Spleen (tissue), 11 donors: Measurements from ENCODE around the gene DHX34. TPM values are rescaled to one million over a fixed set of nuclear protein-coding genes. Genes with fewer than 3 reads are reported as not detected.

Source experiments
- DNase-seq: peaks from one replicate; pipeline ENCODE4 v3.0.0-alpha.2; 2020
- H3K27ac ChIP-seq, 8 donors: fragments of 200-600 bp; sonication (generic) in 7 of 8; 1 replicate in 4 of 8; 2 replicates in 4 of 8; pipeline versions ENCODE4 v1.5.0 to v1.8.0; 2016 to 2021; ENCODE audit warnings: inconsistent platforms in 4 of 8, mild to moderate bottlenecking in 4 of 8, moderate library complexity in 1 of 8
- H3K27me3 ChIP-seq, 7 donors: fragments of 200-600 bp; sonication (generic) in 6 of 7; replicated peaks in 1 of 7; 1 replicate in 4 of 7; 2 replicates in 3 of 7; pipeline versions ENCODE4 v1.5.0 to v1.8.0; 2016 to 2021; ENCODE audit warnings: inconsistent platforms in 3 of 7, mild to moderate bottlenecking in 1 of 7
- H3K36me3 ChIP-seq, 6 donors: fragments of 200-600 bp; sonication (generic) in 5 of 6; 1 replicate in 4 of 6; 2 replicates in 2 of 6; pipeline versions ENCODE4 v1.5.0 to v1.8.0; 2016 to 2021; ENCODE audit warnings: inconsistent platforms in 2 of 6
- H3K4me1 ChIP-seq, 6 donors: fragments of 200-600 bp; sonication (generic) in 5 of 6; 1 replicate in 3 of 6; 2 replicates in 3 of 6; pipeline versions ENCODE4 v1.5.0 to v1.8.0; 2016 to 2021; ENCODE audit warnings: inconsistent platforms in 3 of 6
- H3K4me3 ChIP-seq, 8 donors: fragments of 200-600 bp; sonication (generic) in 7 of 8; 1 replicate in 4 of 8; 2 replicates in 4 of 8; pipeline versions ENCODE4 v1.5.0 to v1.8.0; 2016 to 2021; ENCODE audit warnings: inconsistent platforms in 4 of 8, mild to moderate bottlenecking in 4 of 8, moderate library complexity in 2 of 8
- H3K9me3 ChIP-seq, 8 donors: fragments of 200-600 bp; sonication (generic) in 7 of 8; 1 replicate in 4 of 8; 2 replicates in 4 of 8; pipeline versions ENCODE4 v1.5.0 to v1.8.0; 2016 to 2021; ENCODE audit warnings: inconsistent platforms in 4 of 8
- POLR2A ChIP-seq, 3 donors: fragments of 450-650 bp; IDR thresholded peaks; one replicate each; pipeline ENCODE4 v1.5.1; 2017; ENCODE audit warnings: antibody characterized with exemption in 3 of 3, mild to moderate bottlenecking in 1 of 3
- POLR2AphosphoS5 ChIP-seq, 3 donors: sonication (generic); formaldehyde crosslinking; IDR thresholded peaks; one replicate each; pipeline ENCODE4 v1.5.1; 2017; ENCODE audit warnings: antibody characterized with exemption in 3 of 3
- WGBS, 5 donors: extraction: QIAGEN DNeasy Blood & Tissue Kit in 3 of 5; methylation state at CpG; one replicate each; pipeline versions ENCODE4 v1.1.5 to v1.1.7; 2013 to 2018; 5-methylcytosine and 5-hydroxymethylcytosine counted together
- intact Hi-C: fragments of 100-400 bp; cut with DNase I; formaldehyde crosslinking; loops from one replicate; pipeline ENCODE4 v1.15.0; 2023; ENCODE audit warnings: low total_unique reads
- polyA plus RNA-seq, 3 donors: library from polyadenylated mRNA; stranded (reverse); fragments of 200-250 nt; gene quantifications; one replicate each; pipeline ENCODE4 v1.2.1, GENCODE V29; 2013
- total RNA-seq, 7 donors: library from RNA; depleted of rRNA in 3 of 7; stranded (reverse); fragments of >200 nt in 3 of 7; fragmentation: NEBNext Ultra II Directional in 4 of 7; extraction: Animal tissue kit (Norgen Biotek cat#: 25700) in 4 of 7; gene quantifications; one replicate each; pipeline versions ENCODE4 v1.1.0 to v1.2.1, GENCODE V29; 2016 to 2021
- TF ChIP-seq, protein P1 (sequence below), 11 experiments: fragments of 200-600 bp in 7 of 11; fragments of 450-650 bp in 4 of 11; sonication (generic) in 4 of 11; IDR thresholded peaks in 8 of 11; conservative IDR thresholded peaks in 3 of 11; 1 replicate in 7 of 11; 2 replicates in 4 of 11; pipeline versions ENCODE4 v1.4.0 to v1.8.0; 2016 to 2021; ENCODE audit warnings: antibody characterized with exemption in 11 of 11, inconsistent platforms in 4 of 11, mild to moderate bottlenecking in 1 of 11
- donor health status: healthy with polysubstance abuse.
- donor health status: DM: no; HTN: no; CAD: no; lungs with moderate emphysema.
- donor health status: DM: no; HTN: no; CAD: no.
- donor health status: Bipolar disorder and iron deficiency.
- donor health status: healthy.
- donor health status: DM: no; HTN: no; CAD: no.
- donor health status: DM: yes; HTN: yes; CAD: no.

DHX34 gene
- total and polyA plus RNA-seq, 10 donors = 8.4 to 34.8 (median 22.5) TPM

DNA sequence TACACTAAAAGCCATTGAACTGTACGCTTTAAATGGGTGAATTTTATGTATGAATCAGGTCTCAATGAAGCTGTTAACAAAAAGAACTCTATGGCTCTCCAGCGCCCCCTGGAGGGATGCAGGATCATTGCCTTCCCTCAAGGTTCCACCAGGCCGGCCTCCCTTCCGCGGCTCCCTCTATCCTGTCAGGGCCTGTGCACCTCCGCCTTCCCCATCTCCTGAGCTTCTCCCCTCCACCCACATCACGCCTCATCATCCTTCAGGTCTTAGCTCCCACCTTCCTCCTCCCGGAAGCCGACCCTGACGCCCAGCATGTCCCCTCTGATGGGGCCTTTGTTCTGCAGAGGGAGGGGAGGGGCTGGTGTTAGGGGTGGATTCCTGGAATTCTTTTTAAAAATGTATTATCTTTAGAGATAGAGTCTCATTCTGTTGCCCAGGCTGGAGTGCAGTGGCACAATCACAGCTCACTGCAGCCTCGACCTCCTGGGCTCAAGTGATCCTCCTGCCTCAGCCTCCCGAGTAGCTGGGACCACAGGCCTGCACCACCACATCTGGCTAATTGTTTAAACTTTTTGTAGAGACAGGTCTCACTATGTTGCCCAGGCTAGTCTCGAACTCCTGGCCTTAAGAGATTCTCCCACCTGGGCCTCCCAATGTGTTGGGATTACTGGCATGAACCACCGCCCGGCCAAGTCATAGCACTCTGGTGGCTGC, 42.6 kb downstream of the DHX34 start:
- Histone ChIP-seq H3K9me3 (no peaks in the 10 kb centered on the region), H3K27ac (peak overlapping the region in 1 of 8 donors; percentile 91), H3K27me3 (peaks cover 0 to 5% (median 0%) of the 10 kb centered on the region in 7 donors), H3K4me1 (peaks cover 0 to 44% (median 9%) of the 10 kb centered on the region in 6 donors), H3K4me3 (no peak overlapping the region), H3K36me3 (no peaks in the 10 kb centered on the region)
- intact Hi-C loops = loop anchor here (5.0 kb wide), 1 partner anchor 94 kb away; no protein-coding TSS in a partner anchor
- peak; percentile 94 for DNase-seq
- peak in 2 of 3 donors; percentile 18 to 21 for TF ChIP-seq POLR2AphosphoS5 (IDR thresholded peaks at IDR 0.05)
- TF ChIP-seq, protein P1, sequence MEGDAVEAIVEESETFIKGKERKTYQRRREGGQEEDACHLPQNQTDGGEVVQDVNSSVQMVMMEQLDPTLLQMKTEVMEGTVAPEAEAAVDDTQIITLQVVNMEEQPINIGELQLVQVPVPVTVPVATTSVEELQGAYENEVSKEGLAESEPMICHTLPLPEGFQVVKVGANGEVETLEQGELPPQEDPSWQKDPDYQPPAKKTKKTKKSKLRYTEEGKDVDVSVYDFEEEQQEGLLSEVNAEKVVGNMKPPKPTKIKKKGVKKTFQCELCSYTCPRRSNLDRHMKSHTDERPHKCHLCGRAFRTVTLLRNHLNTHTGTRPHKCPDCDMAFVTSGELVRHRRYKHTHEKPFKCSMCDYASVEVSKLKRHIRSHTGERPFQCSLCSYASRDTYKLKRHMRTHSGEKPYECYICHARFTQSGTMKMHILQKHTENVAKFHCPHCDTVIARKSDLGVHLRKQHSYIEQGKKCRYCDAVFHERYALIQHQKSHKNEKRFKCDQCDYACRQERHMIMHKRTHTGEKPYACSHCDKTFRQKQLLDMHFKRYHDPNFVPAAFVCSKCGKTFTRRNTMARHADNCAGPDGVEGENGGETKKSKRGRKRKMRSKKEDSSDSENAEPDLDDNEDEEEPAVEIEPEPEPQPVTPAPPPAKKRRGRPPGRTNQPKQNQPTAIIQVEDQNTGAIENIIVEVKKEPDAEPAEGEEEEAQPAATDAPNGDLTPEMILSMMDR (IDR thresholded peaks at IDR 0.05 in 8 of 11, conservative IDR thresholded peaks at IDR 0.05 in 3 of 11) = peak; percentile 87 to 97 (median 93)
- TF ChIP-seq POLR2A (IDR thresholded peaks at IDR 0.05) = no peak
- WGBS, 5 donors = 30 to 35% (median 31%) methylated on average over 15 of the region's 15 CpGs

DNA sequence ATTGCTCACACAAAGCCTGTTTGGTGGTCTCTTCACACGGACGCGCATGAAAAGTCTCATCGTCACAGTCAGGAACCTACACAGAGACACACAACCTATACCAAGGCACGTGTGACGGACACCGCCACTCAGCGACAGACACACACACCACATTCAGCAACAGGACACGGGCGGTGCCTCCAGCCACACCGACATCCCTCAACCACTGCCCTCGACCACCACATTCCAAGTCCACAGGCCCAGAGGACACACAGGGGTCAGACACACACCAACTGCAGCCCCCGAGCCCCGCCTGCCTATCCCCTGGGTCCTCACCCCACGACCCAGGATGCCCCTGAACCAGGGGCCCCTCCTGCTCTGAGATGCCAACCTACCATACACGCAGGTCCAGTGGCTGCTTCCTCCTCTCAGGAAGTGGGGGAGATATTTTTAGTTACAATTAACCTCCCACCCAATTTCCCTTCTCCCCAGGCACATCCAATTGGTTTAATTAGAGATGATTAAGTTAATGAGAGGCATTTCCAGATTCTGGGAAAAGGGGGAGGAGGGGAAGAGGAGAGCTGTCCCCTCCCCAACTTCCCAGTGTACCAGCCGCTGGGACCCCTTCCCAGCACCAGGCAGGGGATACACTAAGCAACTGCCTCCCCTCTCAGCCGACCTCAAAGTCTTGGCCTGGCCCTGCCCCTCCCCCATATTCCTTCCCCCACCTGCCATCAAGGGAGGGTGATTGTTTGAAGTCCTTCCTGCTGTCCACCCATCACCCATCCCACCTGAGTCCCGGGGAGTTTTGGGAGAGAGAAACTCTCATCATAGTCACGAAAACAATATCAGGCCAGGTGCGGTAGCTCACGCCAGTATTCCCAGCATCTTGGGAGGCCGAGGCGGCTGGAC, 49.8 kb downstream of the DHX34 start:
- no peak for DNase-seq
- 50 to 62% (median 58%) methylated on average over 23 to 24 of the region's 24 CpGs for WGBS, 5 donors
- TF ChIP-seq, protein P1 (IDR thresholded peaks at IDR 0.05 in 8 of 11, conservative IDR thresholded peaks at IDR 0.05 in 3 of 11) = no peak
- no peak for TF ChIP-seq POLR2A (IDR thresholded peaks at IDR 0.05)

DNA sequence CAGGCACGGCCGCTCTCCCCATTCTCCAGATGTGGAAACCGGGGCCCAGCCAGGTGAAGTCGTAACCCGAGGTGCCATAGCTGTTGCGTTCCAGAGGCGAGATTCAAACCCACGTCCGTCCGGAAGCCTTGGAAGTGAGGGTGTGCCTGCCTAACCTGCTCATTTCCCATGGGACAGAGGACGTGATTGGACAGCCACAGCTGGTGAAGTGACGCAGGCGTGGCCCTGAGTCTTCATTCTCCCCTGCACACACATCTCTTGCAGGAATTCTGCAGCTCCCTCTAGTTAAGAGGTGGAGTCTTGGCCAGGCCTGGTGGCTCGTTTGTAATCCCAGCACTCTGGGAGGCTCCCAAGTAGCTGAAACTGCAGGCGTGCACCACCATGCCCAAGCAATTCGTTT, 53.4 kb downstream of the DHX34 start:
- TF ChIP-seq, protein P1 (IDR thresholded peaks at IDR 0.05 in 8 of 11, conservative IDR thresholded peaks at IDR 0.05 in 3 of 11) = no peak
- TF ChIP-seq POLR2A (IDR thresholded peaks at IDR 0.05) (no peak), POLR2AphosphoS5 (IDR thresholded peaks at IDR 0.05) (no peak)
- H3K4me1 ChIP-seq = no peaks in the 10 kb centered on the region
- DNase-seq = no peak
- H3K4me3 ChIP-seq = no peak overlapping the region
- H3K27me3 ChIP-seq = peaks cover 2 to 79% (median 31%) of the 10 kb centered on the region in 7 donors
- no peaks in the 10 kb centered on the region for H3K36me3 ChIP-seq
- intact Hi-C loops = no loop called here
- no peak overlapping the region for H3K27ac ChIP-seq
- WGBS, 5 donors = 75 to 85% (median 82%) methylated on average over 11 to 16 of the region's 16 CpGs
- H3K9me3 ChIP-seq = no peaks in the 10 kb centered on the region

More for the DNA sequence above, 49.8 kb downstream of the DHX34 start:
- Histone ChIP-seq H3K4me3 (no peak overlapping the region), H3K27me3 (peaks cover 0 to 48% (median 0%) of the 10 kb centered on the region in 7 donors), H3K9me3 (no peaks in the 10 kb centered on the region), H3K27ac (no peak overlapping the region), H3K36me3 (no peaks in the 10 kb centered on the region), H3K4me1 (no peaks in the 10 kb centered on the region)
- intact Hi-C loops = no loop called here
